Adrenal gland (tissue), 12 donors: Measurements from ENCODE around the gene C1orf232. TPM values are rescaled to one million over a fixed set of nuclear protein-coding genes. Genes with fewer than 3 reads are reported as not detected.

Experiments used
- DNase-seq, 7 donors: peaks; one replicate each; pipeline ENCODE4 v3.0.0-alpha.2; 2019 to 2020
- H3K27ac ChIP-seq, 5 donors: fragments of 200-600 bp; sonication (generic) in 4 of 5; 1 replicate in 3 of 5; 2 replicates in 2 of 5; pipeline versions ENCODE4 v1.5.1 to v1.8.0; 2016 to 2020; ENCODE audit warnings: mild to moderate bottlenecking in 1 of 5
- H3K27me3 ChIP-seq: fragments of 200-600 bp; 2 replicates; pipeline ENCODE4 v1.8.0; 2021
- H3K36me3 ChIP-seq, 2 donors: fragments of 200-600 bp; replicated peaks in 1 of 2; 1 replicate in 1 of 2; 2 replicates in 1 of 2; pipeline versions ENCODE4 v1.5.1 to v1.8.0; 2018 to 2022
- H3K4me1 ChIP-seq, 2 donors: fragments of 200-600 bp; replicated peaks in 1 of 2; 1 replicate in 1 of 2; 2 replicates in 1 of 2; pipeline versions ENCODE4 v1.5.1 to v1.8.0; 2018 to 2021
- H3K4me3 ChIP-seq, 4 donors: fragments of 200-600 bp; sonication (generic) in 3 of 4; one replicate each; pipeline ENCODE4 v1.5.1; 2016 to 2018
- H3K9me3 ChIP-seq, 3 donors: fragments of 200-600 bp; sonication (generic) in 1 of 3; replicated peaks in 1 of 3; 1 replicate in 2 of 3; 2 replicates in 1 of 3; pipeline versions ENCODE4 v1.5.1 to v1.8.0; 2016 to 2021
- CTCF ChIP-seq, 6 experiments: fragments of 450-650 bp in 4 of 6; fragments of 200-600 bp in 2 of 6; sonication (generic) in 1 of 6; IDR thresholded peaks; 1 replicate in 5 of 6; 2 replicates in 1 of 6; pipeline versions ENCODE4 v1.5.1 to v1.8.0; 2016 to 2021; ENCODE audit warnings: antibody characterized with exemption in 6 of 6, mild to moderate bottlenecking in 2 of 6, moderate library complexity in 1 of 6
- POLR2A ChIP-seq, 2 donors: fragments of 450-650 bp; IDR thresholded peaks; one replicate each; pipeline ENCODE4 v1.6.1; 2017; ENCODE audit warnings: antibody characterized with exemption in 2 of 2, mild to moderate bottlenecking in 2 of 2, moderate library complexity in 1 of 2
- WGBS, 4 donors: extraction: QIAGEN DNeasy Blood & Tissue Kit in 2 of 4; methylation state at CpG; one replicate each; pipeline versions ENCODE4 v1.1.5 to v1.1.7; 2013 to 2017; 5-methylcytosine and 5-hydroxymethylcytosine counted together
- intact Hi-C, 2 donors: fragments of 100-400 bp; cut with DNase I; formaldehyde crosslinking; loops; one replicate each; pipeline versions ENCODE4 v1.14.1 to v1.15.0; 2022 to 2023
- polyA plus RNA-seq, 3 donors: library from polyadenylated mRNA; stranded (reverse); fragments of 200-250 nt in 2 of 3; fragments of 350-450 nt in 1 of 3; fragmentation: Illumina TruSeq in 1 of 3; extraction: RNeasy Lipid Tissue Mini Kit (QIAGEN cat#74804) in 1 of 3; gene quantifications; one replicate each; pipeline ENCODE4 v1.2.3, GENCODE V29; 2013 to 2014
- total RNA-seq, 9 donors: library from RNA; depleted of rRNA in 4 of 9; stranded (reverse); fragments of >200 nt in 4 of 9; fragments of 120-200 nt in 1 of 9; fragmentation: NEBNext Ultra II Directional in 1 of 9; extraction: Animal tissue kit (Norgen Biotek cat#: 25700) in 1 of 9; gene quantifications; one replicate each; pipeline versions ENCODE4 v1.1.0 to v1.2.4, GENCODE V29; 2013 to 2023
- donor health status: healthy with polysubstance abuse.
- donor health status: Bipolar disorder and iron deficiency.
- donor health status: DM: yes; HTN: yes; CAD: no.
- donor health status: DM: no; HTN: no; CAD: no.
- donor health status: DM: no; HTN: no; CAD: no.
- donor health status: DM: yes; HTN: yes; CAD: no.

Gene C1orf232
- total and polyA plus RNA-seq, 12 donors = not detected

GRCh38 chr1:26138974-26139558 is 29.7 kb downstream of the C1orf232 start:
- Histone ChIP-seq H3K4me3 (no peak overlapping the region), H3K27ac (no peak overlapping the region), H3K27me3 (no peaks in the 10 kb centered on the region), H3K9me3 (peaks cover 0 to 5% (median 0%) of the 10 kb centered on the region in 3 donors), H3K36me3 (no peaks in the 10 kb centered on the region), H3K4me1 (no peaks in the 10 kb centered on the region)
- TF ChIP-seq POLR2A (IDR thresholded peaks at IDR 0.05) = no peak
- intact Hi-C loops = no loop called here
- WGBS, 4 donors = 53 to 65% (median 59%) methylated on average over 3 of the region's 3 CpGs
- DNase-seq = no peak

GRCh38 chr1:26134466-26134865 is 34.3 kb downstream of the C1orf232 start:
- intact Hi-C loops = no loop called here
- H3K9me3 ChIP-seq = peaks cover 0 to 5% (median 0%) of the 10 kb centered on the region in 3 donors
- no peak overlapping the region for H3K27ac ChIP-seq
- no peak for TF ChIP-seq CTCF (IDR thresholded peaks at IDR 0.05)
- TF ChIP-seq POLR2A (IDR thresholded peaks at IDR 0.05) = no peak
- 87 to 94% (median 92%) methylated on average over 3 of the region's 3 CpGs for WGBS, 4 donors
- no peaks in the 10 kb centered on the region for H3K27me3 ChIP-seq
- no peak overlapping the region for H3K4me3 ChIP-seq
- no peaks in the 10 kb centered on the region for H3K36me3 ChIP-seq
- H3K4me1 ChIP-seq = no peaks in the 10 kb centered on the region
- no peak for DNase-seq

- no peak for TF ChIP-seq CTCF (IDR thresholded peaks at IDR 0.05)
- TF ChIP-seq POLR2A (IDR thresholded peaks at IDR 0.05) = no peak
- WGBS, 4 donors = 82 to 87% (median 85%) methylated on average over 1 to 2 of the region's 2 CpGs
- peaks cover 0 to 5% (median 0%) of the 10 kb centered on the region in 3 donors for H3K9me3 ChIP-seq
- no peak for DNase-seq
- H3K27me3 ChIP-seq = no peaks in the 10 kb centered on the region
- H3K4me3 ChIP-seq = no peak overlapping the region
- no peaks in the 10 kb centered on the region for H3K4me1 ChIP-seq
- no peaks in the 10 kb centered on the region for H3K36me3 ChIP-seq
- H3K27ac ChIP-seq = no peak overlapping the region
- intact Hi-C loops = no loop called here
Measured at GRCh38 chr1:26132834-26133167, 36.0 kb downstream of the C1orf232 start.

GRCh38 chr1:26132128-26132833 is 36.5 kb downstream of the C1orf232 start:
- intact Hi-C loops = no loop called here
- H3K27ac ChIP-seq = no peak overlapping the region
- H3K4me1 ChIP-seq = peaks cover 0 to 3% of the 10 kb centered on the region in 2 donors
- DNase-seq = no peak
- WGBS, 4 donors = 77 to 84% (median 81%) methylated on average over 5 of the region's 5 CpGs
- H3K27me3 ChIP-seq = no peaks in the 10 kb centered on the region
- peaks cover 0 to 5% (median 0%) of the 10 kb centered on the region in 3 donors for H3K9me3 ChIP-seq
- no peak overlapping the region for H3K4me3 ChIP-seq
- no peaks in the 10 kb centered on the region for H3K36me3 ChIP-seq
- TF ChIP-seq CTCF (IDR thresholded peaks at IDR 0.05) = no peak
- TF ChIP-seq POLR2A (IDR thresholded peaks at IDR 0.05) = no peak
